HG03066 (cell line): ENCODE measurements around the gene HDGFL2.

Source experiments
- ATAC-seq: cut with Tn5 transposase; IDR thresholded peaks from one replicate; pipeline ENCODE4 v1.9.1; 2021; ENCODE audit warnings: low read depth; ENCODE audit not compliant: unreplicated experiment

The HDGFL2 gene

DNA sequence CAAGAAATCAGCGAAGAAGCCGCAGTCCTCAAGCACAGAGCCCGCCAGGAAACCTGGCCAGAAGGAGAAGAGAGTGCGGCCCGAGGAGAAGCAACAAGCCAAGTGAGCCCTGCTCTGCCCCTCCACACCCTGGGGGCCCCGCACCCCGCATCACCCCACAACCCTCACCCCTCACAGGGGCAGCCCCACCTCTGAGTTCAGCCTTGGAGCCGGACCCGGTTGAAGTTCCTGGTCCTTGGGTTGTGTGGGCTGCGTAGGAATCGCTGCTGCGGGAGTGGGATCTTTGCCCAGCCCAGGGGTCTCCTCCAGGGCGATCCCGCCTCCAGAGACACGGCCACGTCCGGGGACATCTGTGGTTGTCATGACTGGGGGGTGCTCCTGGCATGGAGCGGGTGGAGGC lies 24.2 kb downstream of the HDGFL2 start:
- no peak for ATAC-seq

GRCh38 chr19:4497770-4498389 lies 25.8 kb downstream of the HDGFL2 start:
- ATAC-seq, result no peak

DNA sequence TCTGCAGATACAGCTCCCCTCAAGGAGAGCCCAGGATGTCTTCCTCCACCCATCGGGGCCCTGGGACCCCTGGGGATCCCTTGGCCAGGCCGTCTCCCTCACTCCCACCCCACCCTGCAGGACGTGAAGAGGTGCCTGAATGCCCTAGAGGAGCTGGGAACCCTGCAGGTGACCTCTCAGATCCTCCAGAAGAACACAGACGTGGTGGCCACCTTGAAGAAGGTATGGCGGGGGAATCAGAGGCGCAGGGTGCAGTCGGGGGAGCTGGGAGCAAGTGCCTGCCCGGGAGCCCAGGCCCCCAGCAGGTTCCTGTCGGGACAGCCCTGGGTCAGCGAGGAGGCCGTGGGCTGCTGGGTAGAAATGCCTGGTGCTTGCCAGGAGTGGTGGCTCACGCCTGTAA lies 26.6 kb downstream of the HDGFL2 start:
- ATAC-seq, result no peak

DNA sequence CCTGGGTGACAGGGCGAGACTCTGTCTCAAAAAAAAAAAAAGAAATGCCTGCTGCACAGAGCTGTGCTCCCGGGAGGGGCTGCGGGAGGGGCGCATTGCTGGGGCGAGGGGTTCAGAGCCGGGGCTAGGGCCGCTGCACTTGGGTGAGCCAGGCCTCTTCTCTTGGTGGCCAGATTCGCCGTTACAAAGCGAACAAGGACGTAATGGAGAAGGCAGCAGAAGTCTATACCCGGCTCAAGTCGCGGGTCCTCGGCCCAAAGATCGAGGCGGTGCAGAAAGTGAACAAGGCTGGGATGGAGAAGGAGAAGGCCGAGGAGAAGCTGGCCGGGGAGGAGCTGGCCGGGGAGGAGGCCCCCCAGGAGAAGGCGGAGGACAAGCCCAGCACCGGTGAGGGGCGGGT lies 27.2 kb downstream of the HDGFL2 start:
- no peak for ATAC-seq

GRCh38 chr19:4499855-4500254 lies 27.8 kb downstream of the HDGFL2 start:
- ATAC-seq, result no peak

- ATAC-seq, result no peak
Observed at GRCh38 chr19:4500841-4501591, 28.9 kb downstream of the HDGFL2 start.

GRCh38 chr19:4501691-4502090 lies 29.6 kb downstream of the HDGFL2 start:
- ATAC-seq, result no peak

GRCh38 chr19:4502282-4503131 lies 30.4 kb downstream of the HDGFL2 start:
- no peak for ATAC-seq

DNA sequence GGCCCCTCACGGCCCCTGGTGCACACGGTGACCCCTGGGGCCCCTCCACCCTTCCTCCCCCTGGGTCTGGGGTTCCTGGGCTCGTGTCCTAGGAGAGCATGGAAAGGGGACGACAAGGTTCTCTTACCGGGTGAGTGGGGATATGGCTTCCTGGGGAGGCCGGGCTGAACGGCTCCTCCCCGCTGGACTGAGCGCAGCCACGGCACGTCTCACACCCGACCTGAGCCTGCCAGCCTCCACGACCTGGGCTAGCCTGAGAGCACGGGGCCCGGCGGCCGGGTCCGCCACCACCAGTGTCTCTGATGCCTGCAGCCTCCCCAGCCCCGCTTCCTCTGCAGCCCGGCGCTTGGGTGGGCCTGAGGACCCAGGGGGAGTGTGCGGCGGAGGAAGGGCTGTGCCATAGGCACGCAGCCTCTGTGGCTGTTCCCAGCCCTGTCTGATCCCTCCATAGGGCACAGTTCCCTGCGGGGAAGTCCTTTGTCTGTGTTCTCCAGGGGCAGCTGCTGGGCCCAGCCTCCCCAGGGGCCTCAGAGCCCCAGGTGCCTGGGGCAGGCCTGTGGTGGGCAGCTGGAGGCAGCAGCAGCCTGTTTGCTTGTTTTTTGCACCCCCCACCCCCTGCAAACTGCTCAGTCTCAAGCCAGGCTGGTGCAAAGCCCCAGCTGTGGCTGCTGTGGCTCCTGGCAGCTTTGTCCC lies 31.2 kb downstream of the HDGFL2 start:
- ATAC-seq, result no peak

- no peak for ATAC-seq
Observed at GRCh38 chr19:4503825-4504170, 31.7 kb downstream of the HDGFL2 start.

GRCh38 chr19:4504297-4504701 lies 32.2 kb downstream of the HDGFL2 start:
- no peak for ATAC-seq

DNA sequence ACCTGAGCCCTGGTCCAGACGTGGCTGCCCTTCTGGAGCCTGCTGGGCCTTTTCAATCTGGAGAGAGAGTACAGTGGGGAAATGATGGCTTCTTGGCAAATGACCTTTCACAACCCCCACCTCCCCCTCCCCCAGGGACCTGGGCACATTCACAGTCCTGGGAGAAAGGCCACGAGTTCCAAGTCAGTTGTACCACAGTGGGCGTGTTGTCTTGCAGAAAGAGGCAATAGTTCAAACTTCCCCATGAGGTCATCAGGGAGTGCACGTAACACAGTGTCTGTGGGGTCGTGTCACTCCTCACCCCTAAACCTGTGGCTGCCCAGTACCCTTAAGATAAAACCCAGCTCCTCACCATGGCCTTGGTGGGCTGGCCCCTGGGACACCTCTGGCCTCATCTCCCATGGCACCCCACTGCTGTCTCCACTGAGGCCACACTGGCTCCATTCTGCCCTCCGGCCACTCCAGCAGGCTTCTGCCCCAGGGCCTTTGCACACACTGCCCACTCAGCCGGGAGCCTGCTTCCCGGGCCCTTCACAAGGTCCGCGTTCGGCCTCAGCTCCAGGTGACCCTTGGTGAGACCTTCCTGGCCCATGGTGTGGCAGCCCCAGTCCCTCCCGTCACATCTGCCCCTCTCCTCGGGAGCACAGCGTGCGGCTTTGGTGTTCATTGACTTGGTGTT lies 32.9 kb downstream of the HDGFL2 start:
- no peak for ATAC-seq

DNA sequence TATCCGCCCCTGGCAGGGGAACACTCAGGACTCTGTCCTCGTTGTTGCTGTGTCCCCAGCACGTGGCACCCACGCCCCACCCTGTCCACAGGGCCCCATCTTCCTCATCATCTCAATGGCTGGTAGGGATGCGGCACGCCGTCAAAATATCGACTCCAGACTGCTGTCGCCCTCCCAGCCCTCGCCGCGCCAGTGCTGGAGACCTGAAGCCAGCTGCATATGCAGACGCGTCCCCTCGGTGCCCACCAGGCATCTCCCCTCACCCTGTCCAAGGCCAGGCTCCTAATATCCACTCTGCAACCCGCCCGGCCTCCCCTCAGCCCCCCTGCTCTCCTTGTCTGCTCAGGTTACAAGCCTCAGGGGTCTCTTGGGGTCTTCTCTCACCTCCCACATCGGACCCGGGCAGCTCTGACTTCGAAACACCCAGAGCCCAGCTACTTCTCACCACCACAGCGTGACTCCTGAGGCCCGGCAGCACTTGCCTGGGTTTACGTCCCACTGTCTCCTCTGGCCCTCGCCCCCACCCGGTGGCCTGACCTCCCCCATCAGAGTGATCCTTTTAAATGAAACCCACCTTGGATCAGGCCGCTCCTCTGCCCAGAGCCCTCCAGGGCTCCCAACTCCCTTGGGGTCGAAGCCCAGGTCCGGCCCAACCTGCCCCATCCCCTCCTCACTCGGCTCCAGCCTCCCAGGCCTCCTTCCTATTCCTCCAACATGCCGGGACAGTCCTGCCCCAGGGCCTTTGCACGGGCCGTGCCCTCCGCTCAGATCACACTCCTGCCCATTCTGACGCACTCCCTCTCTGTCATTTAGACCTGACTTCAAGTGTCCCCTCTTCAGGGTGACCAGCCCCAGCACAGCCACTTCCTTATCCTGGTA lies 33.7 kb downstream of the HDGFL2 start:
- ATAC-seq, result no peak

GRCh38 chr19:4506449-4507149 lies 34.5 kb downstream of the HDGFL2 start:
- ATAC-seq, result no peak

DNA sequence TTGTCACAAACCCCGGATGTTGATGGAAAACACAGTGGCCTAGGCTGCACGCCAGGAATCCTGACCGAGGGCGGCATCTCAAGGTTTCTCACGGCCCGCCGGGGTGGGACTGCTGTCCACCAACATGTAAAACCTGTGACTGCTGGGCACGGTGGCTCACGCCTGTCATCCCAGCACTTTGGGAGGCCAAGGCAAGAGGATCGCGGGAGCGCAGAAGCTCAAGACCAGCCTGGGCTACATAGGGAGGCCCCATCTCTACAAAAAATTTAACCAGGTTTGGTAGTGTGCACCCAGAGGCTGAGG lies 35.0 kb downstream of the HDGFL2 start:
- ATAC-seq, result no peak

DNA sequence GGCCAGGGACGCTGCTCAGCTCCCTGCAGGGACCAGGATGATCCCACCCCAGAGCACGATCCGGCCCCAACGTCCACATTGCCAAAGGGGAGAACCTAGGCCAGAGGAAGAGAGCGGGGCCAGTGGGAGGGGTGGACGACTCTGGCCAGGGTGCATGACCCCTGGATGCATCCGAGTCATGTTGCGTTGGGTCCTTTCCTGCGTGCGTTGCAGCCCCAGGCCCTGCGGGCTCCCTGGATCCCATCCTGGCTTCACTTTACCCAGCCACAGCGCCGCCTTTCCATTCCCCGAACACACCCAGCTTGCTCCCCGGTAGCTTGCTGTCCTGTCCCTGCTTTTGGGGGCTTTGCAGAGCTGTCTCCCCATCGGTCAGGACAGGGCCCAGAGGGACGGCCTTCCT lies 35.7 kb downstream of the HDGFL2 start:
- ATAC-seq, result no peak

GRCh38 chr19:4508698-4509097 lies 36.6 kb downstream of the HDGFL2 start:
- no peak for ATAC-seq

- no peak for ATAC-seq
Observed at GRCh38 chr19:4510435-4511255, 38.5 kb downstream of the HDGFL2 start.
